GM12864 (cell line): ENCODE measurements around the gene SLC6A4.

Experiments
- DNase-seq: peaks from one replicate; pipeline ENCODE4 v3.0.0-alpha.2; 2011; ENCODE audit warnings: low read depth
- H3K4me3 ChIP-seq: 2 replicates; pipeline ENCODE4 v1.5.1; 2011; ENCODE audit warnings: mild to moderate bottlenecking, low read depth, low read length, control low read depth
- TF ChIP-seq, protein P1 (sequence below): IDR thresholded peaks from 2 replicates; pipeline ENCODE4 v1.5.1; 2011; ENCODE audit warnings: low read depth, mild to moderate bottlenecking, moderate library complexity, low read length, control low read depth, inconsistent platforms; ENCODE audit errors: missing control alignments

The SLC6A4 gene

GRCh38 chr17:30226878-30227277, 8.6 kb downstream of the SLC6A4 start:
- no peak for DNase-seq
- TF ChIP-seq, protein P1, sequence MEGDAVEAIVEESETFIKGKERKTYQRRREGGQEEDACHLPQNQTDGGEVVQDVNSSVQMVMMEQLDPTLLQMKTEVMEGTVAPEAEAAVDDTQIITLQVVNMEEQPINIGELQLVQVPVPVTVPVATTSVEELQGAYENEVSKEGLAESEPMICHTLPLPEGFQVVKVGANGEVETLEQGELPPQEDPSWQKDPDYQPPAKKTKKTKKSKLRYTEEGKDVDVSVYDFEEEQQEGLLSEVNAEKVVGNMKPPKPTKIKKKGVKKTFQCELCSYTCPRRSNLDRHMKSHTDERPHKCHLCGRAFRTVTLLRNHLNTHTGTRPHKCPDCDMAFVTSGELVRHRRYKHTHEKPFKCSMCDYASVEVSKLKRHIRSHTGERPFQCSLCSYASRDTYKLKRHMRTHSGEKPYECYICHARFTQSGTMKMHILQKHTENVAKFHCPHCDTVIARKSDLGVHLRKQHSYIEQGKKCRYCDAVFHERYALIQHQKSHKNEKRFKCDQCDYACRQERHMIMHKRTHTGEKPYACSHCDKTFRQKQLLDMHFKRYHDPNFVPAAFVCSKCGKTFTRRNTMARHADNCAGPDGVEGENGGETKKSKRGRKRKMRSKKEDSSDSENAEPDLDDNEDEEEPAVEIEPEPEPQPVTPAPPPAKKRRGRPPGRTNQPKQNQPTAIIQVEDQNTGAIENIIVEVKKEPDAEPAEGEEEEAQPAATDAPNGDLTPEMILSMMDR, result no peak
- no peak overlapping the region for H3K4me3 ChIP-seq

GRCh38 chr17:30225919-30226553, 9.5 kb downstream of the SLC6A4 start:
- no peak overlapping the region for H3K4me3 ChIP-seq
- TF ChIP-seq, protein P1, result no peak
- no peak for DNase-seq

- TF ChIP-seq, protein P1, result no peak
- H3K4me3 ChIP-seq, result no peak overlapping the region
- DNase-seq, result no peak
Measured at GRCh38 chr17:30225112-30225511, 10.4 kb downstream of the SLC6A4 start.

GRCh38 chr17:30224419-30224960, 11.0 kb downstream of the SLC6A4 start:
- TF ChIP-seq, protein P1, result no peak
- DNase-seq, result no peak
- no peak overlapping the region for H3K4me3 ChIP-seq

GRCh38 chr17:30222721-30223175, 12.7 kb downstream of the SLC6A4 start:
- TF ChIP-seq, protein P1, result no peak
- no peak for DNase-seq
- no peak overlapping the region for H3K4me3 ChIP-seq

DNA sequence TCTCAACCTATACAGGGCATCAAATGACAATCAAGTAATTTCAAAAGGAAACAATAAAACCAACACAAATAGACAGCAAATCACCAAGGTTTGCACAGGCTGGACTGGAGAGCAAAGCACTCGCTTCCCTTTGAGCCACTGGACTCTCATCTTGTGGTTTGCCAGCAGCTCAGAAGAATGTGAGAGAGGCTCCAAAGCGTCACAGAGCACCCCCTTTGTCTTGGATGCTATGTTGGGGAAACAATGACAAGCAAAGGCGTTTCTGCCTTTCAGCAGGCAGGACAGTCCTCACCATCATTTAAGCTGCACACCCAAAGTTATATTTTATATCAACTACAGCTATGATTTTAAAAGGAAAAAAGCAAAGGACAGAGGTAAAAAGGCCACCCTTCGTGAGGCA, 13.2 kb downstream of the SLC6A4 start:
- H3K4me3 ChIP-seq, result no peak overlapping the region
- DNase-seq, result no peak
- TF ChIP-seq, protein P1, result no peak

DNA sequence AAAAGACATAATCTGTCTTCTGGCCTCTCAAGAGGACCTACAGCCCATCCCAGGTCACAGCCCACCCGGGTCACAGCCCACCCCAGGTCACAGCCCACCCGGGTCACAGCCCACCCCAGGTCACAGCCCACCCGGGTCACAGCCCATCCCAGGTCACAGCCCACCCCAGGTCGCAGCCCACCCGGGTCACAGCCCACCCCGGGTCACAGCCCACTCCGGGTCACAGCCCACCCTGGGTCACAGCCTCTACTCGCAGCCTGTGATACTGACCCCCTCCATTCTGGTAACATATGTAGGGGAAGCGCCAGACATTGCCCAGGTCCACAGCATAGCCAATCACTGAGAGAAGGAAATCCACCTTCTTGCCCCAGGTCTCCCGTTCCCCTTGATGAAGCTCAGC, 14.2 kb downstream of the SLC6A4 start:
- TF ChIP-seq, protein P1, result no peak
- no peak for DNase-seq
- no peak overlapping the region for H3K4me3 ChIP-seq
